GM23338 (cell line): Measurements from ENCODE around the gene ZNF224. TPM values are rescaled to one million over a fixed set of nuclear protein-coding genes. Genes with fewer than 3 reads are reported as not detected.

ENCODE experiments used
- ATAC-seq: fragments of 200-7000 bp; cut with Tn5 transposase; 3 replicates; pipeline ENCODE4 v1.9.1; 2020
- DNase-seq: peaks from one replicate; pipeline ENCODE4 v3.0.0-alpha.2; 2015; ENCODE audit warnings: low spot score
- H2AFZ ChIP-seq: fragments of 200-600 bp; sonication (generic); 2 replicates; pipeline ENCODE4 v1.8.0; 2016; ENCODE audit warnings: antibody characterized with exemption, mild to moderate bottlenecking, moderate library complexity
- H3F3A ChIP-seq: fragments of 200-600 bp; sonication (generic); replicated peaks from 2 replicates; pipeline ENCODE4 v1.8.0; 2017; ENCODE audit warnings: antibody characterized with exemption, mixed run types, low read depth
- H3K27ac ChIP-seq: fragments of 200-600 bp; sonication (generic); 2 replicates; pipeline ENCODE4 v1.6.1; 2016; ENCODE audit warnings: low read depth
- H3K27me3 ChIP-seq: fragments of 200-600 bp; sonication (generic); 2 replicates; pipeline ENCODE4 v1.8.0; 2016; ENCODE audit warnings: mild to moderate bottlenecking, mixed run types, moderate library complexity; ENCODE audit not compliant: insufficient read depth
- H3K36me3 ChIP-seq: fragments of 200-600 bp; sonication (generic); 2 replicates; pipeline ENCODE4 v1.8.0; 2016; ENCODE audit warnings: mild to moderate bottlenecking; ENCODE audit not compliant: insufficient read depth
- H3K4me1 ChIP-seq: fragments of 200-600 bp; sonication (generic); 2 replicates; pipeline ENCODE4 v1.8.0; 2016; ENCODE audit warnings: mild to moderate bottlenecking, moderate library complexity; ENCODE audit not compliant: insufficient read depth
- H3K4me2 ChIP-seq: fragments of 200-600 bp; sonication (generic); 2 replicates; pipeline ENCODE4 v1.7.1; 2017; ENCODE audit warnings: mixed run types
- H3K4me3 ChIP-seq: fragments of 200-600 bp; sonication (generic); 2 replicates; pipeline ENCODE4 v1.6.1; 2016; ENCODE audit warnings: mixed run types
- H3K79me2 ChIP-seq: fragments of 200-600 bp; sonication (generic); replicated peaks from 2 replicates; pipeline ENCODE4 v1.8.0; 2017; ENCODE audit warnings: mild to moderate bottlenecking; ENCODE audit not compliant: insufficient read depth
- H3K9me2 ChIP-seq: fragments of 200-600 bp; sonication (generic); 2 replicates; pipeline ENCODE4 v1.8.0; 2017; ENCODE audit not compliant: insufficient read depth
- H4K20me1 ChIP-seq: fragments of 200-600 bp; sonication (generic); replicated peaks from 2 replicates; pipeline ENCODE4 v1.8.0; 2017; ENCODE audit warnings: mild to moderate bottlenecking; ENCODE audit not compliant: insufficient read depth
- H3K27ac Mint-ChIP-seq: 2 replicates; pipeline ENCODE4 v1.8.0; 2020; ENCODE audit warnings: inconsistent platforms, mild to moderate bottlenecking, moderate library complexity, mixed read lengths
- H3K27me3 Mint-ChIP-seq: 3 replicates; pipeline ENCODE4 v1.8.0; 2022; ENCODE audit warnings: low read depth, mild to moderate bottlenecking, moderate library complexity, mixed read lengths, inconsistent platforms; ENCODE audit not compliant: insufficient read depth, poor library complexity
- H3K36me3 Mint-ChIP-seq: 3 replicates; pipeline ENCODE4 v1.8.0; 2021; ENCODE audit warnings: low read depth, mild to moderate bottlenecking, inconsistent platforms, moderate library complexity, mixed read lengths
- H3K4me1 Mint-ChIP-seq: 3 replicates; pipeline ENCODE4 v1.8.0; 2020; ENCODE audit warnings: mild to moderate bottlenecking, inconsistent platforms, mixed read lengths
- H3K4me3 Mint-ChIP-seq: 3 replicates; pipeline ENCODE4 v1.8.0; 2021; ENCODE audit warnings: moderate library complexity, mild to moderate bottlenecking, inconsistent platforms, mixed read lengths
- H3K9me3 Mint-ChIP-seq: 3 replicates; pipeline ENCODE4 v1.8.0; 2020; ENCODE audit warnings: moderate library complexity, mild to moderate bottlenecking, inconsistent platforms, mixed read lengths
- CREB1 ChIP-seq: fragments of 250-450 bp; sonication (Bioruptor Pico); IDR thresholded peaks from 2 replicates; pipeline ENCODE4 v1.5.0; 2020; ENCODE audit warnings: low read depth, mild to moderate bottlenecking, moderate library complexity
- EZH2 ChIP-seq: fragments of 200-600 bp; sonication (generic); IDR thresholded peaks from one replicate; pipeline ENCODE4 v1.8.0; 2017; ENCODE audit warnings: antibody characterized with exemption, mild to moderate bottlenecking, low read depth; ENCODE audit not compliant: unreplicated experiment
- EZH2phosphoT487 ChIP-seq: fragments of 200-600 bp; sonication (generic); IDR thresholded peaks from one replicate; pipeline ENCODE4 v1.8.1; 2018; ENCODE audit warnings: antibody characterized with exemption; ENCODE audit not compliant: unreplicated experiment
- JUNB ChIP-seq: IDR thresholded peaks from one replicate; pipeline ENCODE4 v1.6.1; 2016; ENCODE audit warnings: antibody characterized with exemption; ENCODE audit not compliant: unreplicated experiment
- NANOG ChIP-seq: IDR thresholded peaks from 2 replicates; pipeline ENCODE4 v1.6.1; 2016; ENCODE audit warnings: antibody characterized with exemption, borderline replicate concordance
- POLR2AphosphoS5 ChIP-seq: IDR thresholded peaks from 2 replicates; pipeline ENCODE4 v1.6.1; 2016; ENCODE audit warnings: antibody characterized with exemption, low read depth
- STAT1 ChIP-seq: IDR thresholded peaks from one replicate; pipeline ENCODE4 v1.6.1; 2016; ENCODE audit warnings: antibody characterized with exemption; ENCODE audit not compliant: unreplicated experiment
- ZNF114 ChIP-seq: fragments of 250-450 bp; sonication (Bioruptor Pico); IDR thresholded peaks from 2 replicates; pipeline ENCODE4 v1.5.0; 2020; ENCODE audit warnings: mild to moderate bottlenecking, moderate library complexity
- polyA plus RNA-seq: library from polyadenylated mRNA; unstranded; fragments of >200 nt; fragmentation: Nextera tagmentation; extraction: Ambion mirVana; gene quantifications from 2 replicates; pipeline ENCODE4 v1.2.1, GENCODE V29; 2016
- total RNA-seq: library from RNA; depleted of rRNA; stranded (reverse); fragments of >200 nt; shearing (Covaris generic); gene quantifications from 2 replicates; pipeline ENCODE4 v1.2.3, GENCODE V29; 2014
- TF ChIP-seq, protein P1 (sequence below): IDR thresholded peaks from one replicate; pipeline ENCODE4 v1.6.1; 2018; ENCODE audit warnings: antibody characterized with exemption; ENCODE audit not compliant: unreplicated experiment
- TF ChIP-seq, protein P2 (sequence below): IDR thresholded peaks from 2 replicates; pipeline ENCODE4 v1.6.1; 2016; ENCODE audit warnings: antibody characterized with exemption
- TF ChIP-seq, protein P3 (sequence below): fragments of 250-450 bp; sonication (Bioruptor Pico); IDR thresholded peaks from 2 replicates; pipeline ENCODE4 v1.5.0; 2020; ENCODE audit warnings: mild to moderate bottlenecking, moderate library complexity
- TF ChIP-seq, protein P4 (sequence below), 2 experiments: fragments of 200-600 bp in 1 of 2; sonication (generic) in 1 of 2; conservative IDR thresholded peaks; 2 replicates each; pipeline versions ENCODE4 v1.5.1 to v1.6.1; 2016 to 2017; ENCODE audit warnings: antibody characterized with exemption in 2 of 2, low read depth in 2 of 2, mild to moderate bottlenecking in 2 of 2, moderate library complexity in 1 of 2

Gene ZNF224
- total and polyA plus RNA-seq, 2 experiments from 2014 or later = 9.4 to 16.5 TPM

DNA sequence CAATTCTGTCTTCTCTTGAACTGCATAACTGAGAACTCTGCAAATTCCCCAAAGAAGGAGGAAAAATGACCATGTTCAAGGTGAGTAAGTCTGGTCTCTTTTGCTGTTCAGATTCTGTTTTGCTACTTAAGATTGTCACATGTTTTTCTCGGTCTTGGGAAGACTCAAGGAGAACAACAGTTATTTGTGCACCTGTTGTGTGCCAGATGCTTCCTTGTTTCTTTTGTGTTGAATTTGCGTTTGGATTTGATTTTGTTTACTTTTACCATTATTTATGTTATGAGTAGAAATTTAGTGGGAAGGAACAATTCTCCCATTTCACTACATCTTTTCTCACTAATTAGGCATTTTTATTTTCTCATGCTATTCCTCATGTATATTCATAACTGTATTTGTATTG is 17.8 kb upstream of the ZNF224 start:
- Mint-ChIP-seq H3K9me3 (peaks cover 5% of the 10 kb centered on the region), H3K27ac (no peak overlapping the region), H3K4me1 (peaks cover 12% of the 10 kb centered on the region), H3K4me3 (no peak overlapping the region), H3K36me3 (peaks cover 30% of the 10 kb centered on the region), H3K27me3 (peaks cover 6% of the 10 kb centered on the region)
- H3K36me3 ChIP-seq = no peaks in the 10 kb centered on the region
- no peak overlapping the region for H3K27ac ChIP-seq
- H3K4me3 ChIP-seq = no peak overlapping the region
- no peaks in the 10 kb centered on the region for H3K79me2 ChIP-seq
- no peaks in the 10 kb centered on the region for H3K9me2 ChIP-seq
- peaks cover 9% of the 10 kb centered on the region for H3K27me3 ChIP-seq
- no peak for DNase-seq
- no peak overlapping the region for H3K4me2 ChIP-seq
- no peak for ATAC-seq
- peaks cover 7% of the 10 kb centered on the region for H3K4me1 ChIP-seq
- H4K20me1 ChIP-seq = no peaks in the 10 kb centered on the region
- no peaks in the 10 kb centered on the region for H3F3A ChIP-seq
- TF ChIP-seq EZH2phosphoT487 (no peak), EZH2 (no peak), CREB1 (CRISPR knock-in tag) (no peak), STAT1 (no peak), NANOG (no peak), JUNB (no peak), POLR2AphosphoS5 (no peak), ZNF114 (CRISPR knock-in tag) (no peak)
- TF ChIP-seq, protein P1, sequence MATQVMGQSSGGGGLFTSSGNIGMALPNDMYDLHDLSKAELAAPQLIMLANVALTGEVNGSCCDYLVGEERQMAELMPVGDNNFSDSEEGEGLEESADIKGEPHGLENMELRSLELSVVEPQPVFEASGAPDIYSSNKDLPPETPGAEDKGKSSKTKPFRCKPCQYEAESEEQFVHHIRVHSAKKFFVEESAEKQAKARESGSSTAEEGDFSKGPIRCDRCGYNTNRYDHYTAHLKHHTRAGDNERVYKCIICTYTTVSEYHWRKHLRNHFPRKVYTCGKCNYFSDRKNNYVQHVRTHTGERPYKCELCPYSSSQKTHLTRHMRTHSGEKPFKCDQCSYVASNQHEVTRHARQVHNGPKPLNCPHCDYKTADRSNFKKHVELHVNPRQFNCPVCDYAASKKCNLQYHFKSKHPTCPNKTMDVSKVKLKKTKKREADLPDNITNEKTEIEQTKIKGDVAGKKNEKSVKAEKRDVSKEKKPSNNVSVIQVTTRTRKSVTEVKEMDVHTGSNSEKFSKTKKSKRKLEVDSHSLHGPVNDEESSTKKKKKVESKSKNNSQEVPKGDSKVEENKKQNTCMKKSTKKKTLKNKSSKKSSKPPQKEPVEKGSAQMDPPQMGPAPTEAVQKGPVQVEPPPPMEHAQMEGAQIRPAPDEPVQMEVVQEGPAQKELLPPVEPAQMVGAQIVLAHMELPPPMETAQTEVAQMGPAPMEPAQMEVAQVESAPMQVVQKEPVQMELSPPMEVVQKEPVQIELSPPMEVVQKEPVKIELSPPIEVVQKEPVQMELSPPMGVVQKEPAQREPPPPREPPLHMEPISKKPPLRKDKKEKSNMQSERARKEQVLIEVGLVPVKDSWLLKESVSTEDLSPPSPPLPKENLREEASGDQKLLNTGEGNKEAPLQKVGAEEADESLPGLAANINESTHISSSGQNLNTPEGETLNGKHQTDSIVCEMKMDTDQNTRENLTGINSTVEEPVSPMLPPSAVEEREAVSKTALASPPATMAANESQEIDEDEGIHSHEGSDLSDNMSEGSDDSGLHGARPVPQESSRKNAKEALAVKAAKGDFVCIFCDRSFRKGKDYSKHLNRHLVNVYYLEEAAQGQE = no peak
- TF ChIP-seq, protein P2, sequence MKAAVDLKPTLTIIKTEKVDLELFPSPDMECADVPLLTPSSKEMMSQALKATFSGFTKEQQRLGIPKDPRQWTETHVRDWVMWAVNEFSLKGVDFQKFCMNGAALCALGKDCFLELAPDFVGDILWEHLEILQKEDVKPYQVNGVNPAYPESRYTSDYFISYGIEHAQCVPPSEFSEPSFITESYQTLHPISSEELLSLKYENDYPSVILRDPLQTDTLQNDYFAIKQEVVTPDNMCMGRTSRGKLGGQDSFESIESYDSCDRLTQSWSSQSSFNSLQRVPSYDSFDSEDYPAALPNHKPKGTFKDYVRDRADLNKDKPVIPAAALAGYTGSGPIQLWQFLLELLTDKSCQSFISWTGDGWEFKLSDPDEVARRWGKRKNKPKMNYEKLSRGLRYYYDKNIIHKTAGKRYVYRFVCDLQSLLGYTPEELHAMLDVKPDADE = no peak
- TF ChIP-seq, protein P3, sequence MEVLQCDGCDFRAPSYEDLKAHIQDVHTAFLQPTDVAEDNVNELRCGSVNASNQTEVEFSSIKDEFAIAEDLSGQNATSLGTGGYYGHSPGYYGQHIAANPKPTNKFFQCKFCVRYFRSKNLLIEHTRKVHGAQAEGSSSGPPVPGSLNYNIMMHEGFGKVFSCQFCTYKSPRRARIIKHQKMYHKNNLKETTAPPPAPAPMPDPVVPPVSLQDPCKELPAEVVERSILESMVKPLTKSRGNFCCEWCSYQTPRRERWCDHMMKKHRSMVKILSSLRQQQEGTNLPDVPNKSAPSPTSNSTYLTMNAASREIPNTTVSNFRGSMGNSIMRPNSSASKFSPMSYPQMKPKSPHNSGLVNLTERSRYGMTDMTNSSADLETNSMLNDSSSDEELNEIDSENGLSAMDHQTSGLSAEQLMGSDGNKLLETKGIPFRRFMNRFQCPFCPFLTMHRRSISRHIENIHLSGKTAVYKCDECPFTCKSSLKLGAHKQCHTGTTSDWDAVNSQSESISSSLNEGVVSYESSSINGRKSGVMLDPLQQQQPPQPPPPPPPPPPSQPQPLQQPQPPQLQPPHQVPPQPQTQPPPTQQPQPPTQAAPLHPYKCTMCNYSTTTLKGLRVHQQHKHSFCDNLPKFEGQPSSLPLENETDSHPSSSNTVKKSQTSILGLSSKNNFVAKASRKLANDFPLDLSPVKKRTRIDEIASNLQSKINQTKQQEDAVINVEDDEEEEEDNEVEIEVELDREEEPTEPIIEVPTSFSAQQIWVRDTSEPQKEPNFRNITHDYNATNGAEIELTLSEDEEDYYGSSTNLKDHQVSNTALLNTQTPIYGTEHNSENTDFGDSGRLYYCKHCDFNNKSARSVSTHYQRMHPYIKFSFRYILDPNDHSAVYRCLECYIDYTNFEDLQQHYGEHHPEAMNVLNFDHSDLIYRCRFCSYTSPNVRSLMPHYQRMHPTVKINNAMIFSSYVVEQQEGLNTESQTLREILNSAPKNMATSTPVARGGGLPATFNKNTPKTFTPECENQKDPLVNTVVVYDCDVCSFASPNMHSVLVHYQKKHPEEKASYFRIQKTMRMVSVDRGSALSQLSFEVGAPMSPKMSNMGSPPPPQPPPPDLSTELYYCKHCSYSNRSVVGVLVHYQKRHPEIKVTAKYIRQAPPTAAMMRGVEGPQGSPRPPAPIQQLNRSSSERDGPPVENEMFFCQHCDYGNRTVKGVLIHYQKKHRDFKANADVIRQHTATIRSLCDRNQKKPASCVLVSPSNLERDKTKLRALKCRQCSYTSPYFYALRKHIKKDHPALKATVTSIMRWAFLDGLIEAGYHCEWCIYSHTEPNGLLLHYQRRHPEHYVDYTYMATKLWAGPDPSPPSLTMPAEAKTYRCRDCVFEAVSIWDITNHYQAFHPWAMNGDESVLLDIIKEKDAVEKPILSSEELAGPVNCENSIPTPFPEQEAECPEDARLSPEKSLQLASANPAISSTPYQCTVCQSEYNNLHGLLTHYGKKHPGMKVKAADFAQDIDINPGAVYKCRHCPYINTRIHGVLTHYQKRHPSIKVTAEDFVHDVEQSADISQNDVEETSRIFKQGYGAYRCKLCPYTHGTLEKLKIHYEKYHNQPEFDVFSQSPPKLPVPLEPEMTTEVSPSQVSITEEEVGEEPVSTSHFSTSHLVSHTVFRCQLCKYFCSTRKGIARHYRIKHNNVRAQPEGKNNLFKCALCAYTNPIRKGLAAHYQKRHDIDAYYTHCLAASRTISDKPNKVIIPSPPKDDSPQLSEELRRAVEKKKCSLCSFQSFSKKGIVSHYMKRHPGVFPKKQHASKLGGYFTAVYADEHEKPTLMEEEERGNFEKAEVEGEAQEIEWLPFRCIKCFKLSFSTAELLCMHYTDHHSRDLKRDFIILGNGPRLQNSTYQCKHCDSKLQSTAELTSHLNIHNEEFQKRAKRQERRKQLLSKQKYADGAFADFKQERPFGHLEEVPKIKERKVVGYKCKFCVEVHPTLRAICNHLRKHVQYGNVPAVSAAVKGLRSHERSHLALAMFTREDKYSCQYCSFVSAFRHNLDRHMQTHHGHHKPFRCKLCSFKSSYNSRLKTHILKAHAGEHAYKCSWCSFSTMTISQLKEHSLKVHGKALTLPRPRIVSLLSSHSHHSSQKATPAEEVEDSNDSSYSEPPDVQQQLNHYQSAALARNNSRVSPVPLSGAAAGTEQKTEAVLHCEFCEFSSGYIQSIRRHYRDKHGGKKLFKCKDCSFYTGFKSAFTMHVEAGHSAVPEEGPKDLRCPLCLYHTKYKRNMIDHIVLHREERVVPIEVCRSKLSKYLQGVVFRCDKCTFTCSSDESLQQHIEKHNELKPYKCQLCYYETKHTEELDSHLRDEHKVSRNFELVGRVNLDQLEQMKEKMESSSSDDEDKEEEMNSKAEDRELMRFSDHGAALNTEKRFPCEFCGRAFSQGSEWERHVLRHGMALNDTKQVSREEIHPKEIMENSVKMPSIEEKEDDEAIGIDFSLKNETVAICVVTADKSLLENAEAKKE = no peak
- TF ChIP-seq, protein P4, sequence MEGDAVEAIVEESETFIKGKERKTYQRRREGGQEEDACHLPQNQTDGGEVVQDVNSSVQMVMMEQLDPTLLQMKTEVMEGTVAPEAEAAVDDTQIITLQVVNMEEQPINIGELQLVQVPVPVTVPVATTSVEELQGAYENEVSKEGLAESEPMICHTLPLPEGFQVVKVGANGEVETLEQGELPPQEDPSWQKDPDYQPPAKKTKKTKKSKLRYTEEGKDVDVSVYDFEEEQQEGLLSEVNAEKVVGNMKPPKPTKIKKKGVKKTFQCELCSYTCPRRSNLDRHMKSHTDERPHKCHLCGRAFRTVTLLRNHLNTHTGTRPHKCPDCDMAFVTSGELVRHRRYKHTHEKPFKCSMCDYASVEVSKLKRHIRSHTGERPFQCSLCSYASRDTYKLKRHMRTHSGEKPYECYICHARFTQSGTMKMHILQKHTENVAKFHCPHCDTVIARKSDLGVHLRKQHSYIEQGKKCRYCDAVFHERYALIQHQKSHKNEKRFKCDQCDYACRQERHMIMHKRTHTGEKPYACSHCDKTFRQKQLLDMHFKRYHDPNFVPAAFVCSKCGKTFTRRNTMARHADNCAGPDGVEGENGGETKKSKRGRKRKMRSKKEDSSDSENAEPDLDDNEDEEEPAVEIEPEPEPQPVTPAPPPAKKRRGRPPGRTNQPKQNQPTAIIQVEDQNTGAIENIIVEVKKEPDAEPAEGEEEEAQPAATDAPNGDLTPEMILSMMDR (conservative IDR thresholded peaks at IDR 0.05; ENCODE audit: low read depth in 2 of 2) = no peak
- H2AFZ ChIP-seq = no peak overlapping the region
